ENCODE measurements around the gene ATP13A3. TPM values are rescaled to one million over a fixed set of nuclear protein-coding genes. Genes with fewer than 3 reads are reported as not detected.

Gene ATP13A3
- total and polyA plus RNA-seq, 2 experiments from 2014 or later, result 51.8 to 293 TPM

GRCh38 chr3:194384156-194384555 lies 102.6 kb downstream of the ATP13A3 start:
- peaks cover 6% of the 10 kb centered on the region for H3K4me1 ChIP-seq (ENCODE audit: low read depth)
- H3K27me3 ChIP-seq, result no peaks in the 10 kb centered on the region
- TF ChIP-seq, protein P1, sequence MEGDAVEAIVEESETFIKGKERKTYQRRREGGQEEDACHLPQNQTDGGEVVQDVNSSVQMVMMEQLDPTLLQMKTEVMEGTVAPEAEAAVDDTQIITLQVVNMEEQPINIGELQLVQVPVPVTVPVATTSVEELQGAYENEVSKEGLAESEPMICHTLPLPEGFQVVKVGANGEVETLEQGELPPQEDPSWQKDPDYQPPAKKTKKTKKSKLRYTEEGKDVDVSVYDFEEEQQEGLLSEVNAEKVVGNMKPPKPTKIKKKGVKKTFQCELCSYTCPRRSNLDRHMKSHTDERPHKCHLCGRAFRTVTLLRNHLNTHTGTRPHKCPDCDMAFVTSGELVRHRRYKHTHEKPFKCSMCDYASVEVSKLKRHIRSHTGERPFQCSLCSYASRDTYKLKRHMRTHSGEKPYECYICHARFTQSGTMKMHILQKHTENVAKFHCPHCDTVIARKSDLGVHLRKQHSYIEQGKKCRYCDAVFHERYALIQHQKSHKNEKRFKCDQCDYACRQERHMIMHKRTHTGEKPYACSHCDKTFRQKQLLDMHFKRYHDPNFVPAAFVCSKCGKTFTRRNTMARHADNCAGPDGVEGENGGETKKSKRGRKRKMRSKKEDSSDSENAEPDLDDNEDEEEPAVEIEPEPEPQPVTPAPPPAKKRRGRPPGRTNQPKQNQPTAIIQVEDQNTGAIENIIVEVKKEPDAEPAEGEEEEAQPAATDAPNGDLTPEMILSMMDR (IDR thresholded peaks at IDR 0.05; ENCODE audit: low read depth, low read length), result no peak
- no peak for DNase-seq (ENCODE audit: low read depth in 1 of 2, low spot score in 1 of 2)
- no peak overlapping the region for H3K4me3 ChIP-seq
- no peaks in the 10 kb centered on the region for H3K9me3 ChIP-seq (ENCODE audit: low read depth)
- no peaks in the 10 kb centered on the region for H3K36me3 ChIP-seq
- H3K27ac ChIP-seq, result no peak overlapping the region

DNA sequence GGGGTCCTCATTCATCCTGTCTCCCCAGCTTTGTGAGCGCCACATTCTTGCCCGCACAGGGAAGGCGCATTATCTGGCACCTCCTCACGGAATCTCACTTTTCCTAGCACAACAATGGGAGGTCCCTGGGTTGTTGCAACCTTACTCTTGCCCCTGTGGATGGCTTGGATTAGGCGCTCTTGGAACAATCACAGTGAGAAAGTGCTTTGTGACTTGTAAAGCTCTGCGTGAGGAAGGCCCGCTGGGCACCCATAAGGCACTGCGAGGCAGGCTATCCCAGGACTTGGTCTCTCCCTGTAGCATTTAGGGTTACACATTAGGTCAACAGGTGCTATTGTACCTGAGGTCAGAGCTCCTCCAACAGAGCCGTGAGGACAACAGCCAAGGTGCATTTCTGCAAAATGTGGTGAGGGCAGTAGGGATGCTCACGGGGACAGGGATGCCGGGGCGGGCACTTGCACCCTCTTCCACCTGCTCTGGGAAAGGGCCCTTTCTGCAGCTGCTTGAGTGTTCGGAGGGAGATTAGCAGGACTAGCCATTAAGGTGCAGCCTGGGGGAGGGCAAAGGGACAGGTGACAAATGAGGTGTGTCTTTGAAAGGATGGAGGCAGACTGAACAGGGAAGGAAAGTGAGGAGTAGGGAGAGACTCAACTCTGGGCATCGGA lies 103.4 kb downstream of the ATP13A3 start:
- Histone ChIP-seq H3K27me3 (no peaks in the 10 kb centered on the region), H3K4me1 (ENCODE audit: low read depth) (peaks cover 6% of the 10 kb centered on the region), H3K36me3 (no peaks in the 10 kb centered on the region), H3K9me3 (ENCODE audit: low read depth) (no peaks in the 10 kb centered on the region), H3K27ac (no peak overlapping the region), H3K4me3 (no peak overlapping the region)
- DNase-seq (ENCODE audit: low read depth in 1 of 2, low spot score in 1 of 2), result no peak
- TF ChIP-seq, protein P1 (IDR thresholded peaks at IDR 0.05; ENCODE audit: low read depth, low read length), result no peak

- H3K4me1 ChIP-seq (ENCODE audit: low read depth), result peaks cover 6% of the 10 kb centered on the region
- DNase-seq (ENCODE audit: low read depth in 1 of 2, low spot score in 1 of 2), result no peak
- no peaks in the 10 kb centered on the region for H3K9me3 ChIP-seq (ENCODE audit: low read depth)
- H3K4me3 ChIP-seq, result no peak overlapping the region
- H3K27me3 ChIP-seq, result no peaks in the 10 kb centered on the region
- no peaks in the 10 kb centered on the region for H3K36me3 ChIP-seq
- no peak overlapping the region for H3K27ac ChIP-seq
- TF ChIP-seq, protein P1 (IDR thresholded peaks at IDR 0.05; ENCODE audit: low read depth, low read length), result no peak
Observed at GRCh38 chr3:194382892-194383223, 103.9 kb downstream of the ATP13A3 start.

GRCh38 chr3:194382196-194382891 lies 104.5 kb downstream of the ATP13A3 start:
- no peak for DNase-seq (ENCODE audit: low read depth in 1 of 2, low spot score in 1 of 2)
- TF ChIP-seq, protein P1 (IDR thresholded peaks at IDR 0.05; ENCODE audit: low read depth, low read length), result no peak
- H3K27me3 ChIP-seq, result no peaks in the 10 kb centered on the region
- H3K36me3 ChIP-seq, result no peaks in the 10 kb centered on the region
- peaks cover 6% of the 10 kb centered on the region for H3K4me1 ChIP-seq (ENCODE audit: low read depth)
- no peak overlapping the region for H3K4me3 ChIP-seq
- no peak overlapping the region for H3K27ac ChIP-seq
- H3K9me3 ChIP-seq (ENCODE audit: low read depth), result no peaks in the 10 kb centered on the region

- no peaks in the 10 kb centered on the region for H3K36me3 ChIP-seq
- TF ChIP-seq, protein P1 (IDR thresholded peaks at IDR 0.05; ENCODE audit: low read depth, low read length), result no peak
- H3K9me3 ChIP-seq (ENCODE audit: low read depth), result no peaks in the 10 kb centered on the region
- H3K4me3 ChIP-seq, result no peak overlapping the region
- H3K27me3 ChIP-seq, result no peaks in the 10 kb centered on the region
- H3K27ac ChIP-seq, result no peak overlapping the region
- DNase-seq (ENCODE audit: low read depth in 1 of 2, low spot score in 1 of 2), result no peak
- H3K4me1 ChIP-seq (ENCODE audit: low read depth), result peaks cover 6% of the 10 kb centered on the region
Observed at GRCh38 chr3:194381460-194381875, 105.3 kb downstream of the ATP13A3 start.

All from cardiac muscle cell (in vitro differentiated cells and primary cell).